ENCODE measurements around the gene LRP1B. TPM values are rescaled to one million over a fixed set of nuclear protein-coding genes. Genes with fewer than 3 reads are reported as not detected.

Gene LRP1B
- total and polyA plus RNA-seq, 2 donors from 2014 or later: 0.69 to 1.2 TPM

DNA sequence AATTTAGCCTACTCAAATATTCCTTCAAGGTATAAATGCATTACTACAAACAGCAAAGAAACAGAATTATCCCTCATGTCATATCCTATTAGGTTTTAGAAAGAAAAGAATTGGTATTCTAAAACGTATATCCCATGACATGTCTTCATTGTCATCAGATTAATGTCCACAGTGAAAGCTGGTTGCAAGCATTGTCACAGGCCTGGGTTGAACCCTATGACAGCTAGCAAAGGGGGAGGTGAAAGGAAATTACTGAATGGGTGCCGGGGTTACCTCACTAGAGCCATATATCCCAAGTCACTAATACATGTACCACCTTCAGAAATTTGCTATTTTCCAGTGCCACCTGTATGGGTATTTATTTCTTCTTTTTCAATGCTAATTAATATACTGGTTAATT, 1720.1 kb downstream of the LRP1B start:
- H3K9ac ChIP-seq (ENCODE audit: low read length in 3 of 3): no peak overlapping the region
- FAIRE-seq (no peak), DNase-seq (no peak)
- no peaks in the 10 kb centered on the region for H3K36me3 ChIP-seq (ENCODE audit: control insufficient read depth in 2 of 3, insufficient read depth in 3 of 3, low read length in 3 of 3)
- no peak overlapping the region for H3K27ac ChIP-seq (ENCODE audit: low read depth in 2 of 2, low read length in 2 of 2)
- intact Hi-C loops (cut with DNase I): no loop called here
- no peaks in the 10 kb centered on the region for H3K9me3 ChIP-seq (ENCODE audit: control insufficient read depth in 2 of 3, insufficient read depth in 1 of 3, low read length in 3 of 3)
- TF ChIP-seq, protein P1, sequence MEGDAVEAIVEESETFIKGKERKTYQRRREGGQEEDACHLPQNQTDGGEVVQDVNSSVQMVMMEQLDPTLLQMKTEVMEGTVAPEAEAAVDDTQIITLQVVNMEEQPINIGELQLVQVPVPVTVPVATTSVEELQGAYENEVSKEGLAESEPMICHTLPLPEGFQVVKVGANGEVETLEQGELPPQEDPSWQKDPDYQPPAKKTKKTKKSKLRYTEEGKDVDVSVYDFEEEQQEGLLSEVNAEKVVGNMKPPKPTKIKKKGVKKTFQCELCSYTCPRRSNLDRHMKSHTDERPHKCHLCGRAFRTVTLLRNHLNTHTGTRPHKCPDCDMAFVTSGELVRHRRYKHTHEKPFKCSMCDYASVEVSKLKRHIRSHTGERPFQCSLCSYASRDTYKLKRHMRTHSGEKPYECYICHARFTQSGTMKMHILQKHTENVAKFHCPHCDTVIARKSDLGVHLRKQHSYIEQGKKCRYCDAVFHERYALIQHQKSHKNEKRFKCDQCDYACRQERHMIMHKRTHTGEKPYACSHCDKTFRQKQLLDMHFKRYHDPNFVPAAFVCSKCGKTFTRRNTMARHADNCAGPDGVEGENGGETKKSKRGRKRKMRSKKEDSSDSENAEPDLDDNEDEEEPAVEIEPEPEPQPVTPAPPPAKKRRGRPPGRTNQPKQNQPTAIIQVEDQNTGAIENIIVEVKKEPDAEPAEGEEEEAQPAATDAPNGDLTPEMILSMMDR (IDR thresholded peaks at IDR 0.05; ENCODE audit: borderline replicate concordance, extremely low read depth, insufficient read depth): no peak
- H3K4me3 ChIP-seq (ENCODE audit: low read length in 3 of 3): no peak overlapping the region
- H3K27me3 ChIP-seq (ENCODE audit: control insufficient read depth, insufficient read depth, low read length): no peaks in the 10 kb centered on the region
- no peaks in the 10 kb centered on the region for H3K4me1 ChIP-seq (ENCODE audit: control insufficient read depth in 2 of 3, insufficient read depth in 2 of 3, low read depth in 1 of 3, low read length in 3 of 3)

DNA sequence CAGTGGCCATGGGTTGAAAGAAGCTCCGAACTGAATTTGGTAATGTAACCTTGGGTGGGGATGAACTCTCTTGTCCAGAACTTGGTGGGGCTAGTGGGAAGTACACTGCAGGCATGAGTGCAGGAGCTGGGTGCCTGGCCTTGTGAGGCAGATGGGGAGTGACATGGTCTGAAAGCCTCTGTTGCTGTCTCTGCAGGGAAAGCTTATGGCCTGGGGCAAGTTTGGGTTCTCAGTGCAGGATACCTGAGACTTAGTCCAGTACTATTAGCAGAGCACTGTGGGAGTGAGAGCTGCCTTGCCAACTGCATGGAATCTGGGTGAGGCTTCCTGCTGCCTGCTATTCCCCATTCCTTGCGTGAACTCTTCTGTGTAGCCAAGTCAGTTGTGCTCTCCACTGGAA, 1729.8 kb downstream of the LRP1B start:
- H3K9ac ChIP-seq (ENCODE audit: low read length in 3 of 3): no peak overlapping the region
- FAIRE-seq (no peak), DNase-seq (no peak)
- H3K36me3 ChIP-seq (ENCODE audit: control insufficient read depth in 2 of 3, insufficient read depth in 3 of 3, low read length in 3 of 3): no peaks in the 10 kb centered on the region
- no peaks in the 10 kb centered on the region for H3K4me1 ChIP-seq (ENCODE audit: control insufficient read depth in 2 of 3, insufficient read depth in 2 of 3, low read depth in 1 of 3, low read length in 3 of 3)
- intact Hi-C loops (cut with DNase I): no loop called here
- no peak overlapping the region for H3K4me3 ChIP-seq (ENCODE audit: low read length in 3 of 3)
- TF ChIP-seq, protein P1 (IDR thresholded peaks at IDR 0.05; ENCODE audit: borderline replicate concordance, extremely low read depth, insufficient read depth): no peak
- no peaks in the 10 kb centered on the region for H3K27me3 ChIP-seq (ENCODE audit: control insufficient read depth, insufficient read depth, low read length)
- H3K27ac ChIP-seq (ENCODE audit: low read depth in 2 of 2, low read length in 2 of 2): no peak overlapping the region
- peaks cover 0 to 7% (median 0%) of the 10 kb centered on the region in 3 donors for H3K9me3 ChIP-seq (ENCODE audit: control insufficient read depth in 2 of 3, insufficient read depth in 1 of 3, low read length in 3 of 3)

DNA sequence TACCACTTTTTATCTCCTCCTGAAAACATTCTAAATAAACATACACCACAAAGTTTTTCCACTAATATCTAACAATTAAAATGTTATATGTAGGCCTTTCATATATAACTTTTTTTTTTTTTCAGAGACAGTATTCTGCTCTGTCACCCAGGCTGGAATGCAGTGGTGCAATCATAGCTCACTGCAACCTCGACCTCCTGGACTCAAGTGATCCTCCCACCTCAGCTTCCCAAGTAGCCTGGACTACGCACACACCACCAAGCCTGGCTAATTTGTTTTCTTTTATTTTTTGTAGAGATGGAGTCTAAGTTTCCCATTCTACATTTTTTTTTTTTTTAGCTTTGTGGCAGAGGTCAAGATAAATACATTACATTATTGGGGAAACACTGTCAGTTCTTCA, 1738.0 kb downstream of the LRP1B start:
- H3K9ac ChIP-seq (ENCODE audit: low read length in 3 of 3): no peak overlapping the region
- DNase-seq (no peak), FAIRE-seq (no peak)
- no peak overlapping the region for H3K27ac ChIP-seq (ENCODE audit: low read depth in 2 of 2, low read length in 2 of 2)
- intact Hi-C loops (cut with DNase I): no loop called here
- no peaks in the 10 kb centered on the region for H3K4me1 ChIP-seq (ENCODE audit: control insufficient read depth in 2 of 3, insufficient read depth in 2 of 3, low read depth in 1 of 3, low read length in 3 of 3)
- H3K9me3 ChIP-seq (ENCODE audit: control insufficient read depth in 2 of 3, insufficient read depth in 1 of 3, low read length in 3 of 3): no peaks in the 10 kb centered on the region
- no peaks in the 10 kb centered on the region for H3K27me3 ChIP-seq (ENCODE audit: control insufficient read depth, insufficient read depth, low read length)
- no peaks in the 10 kb centered on the region for H3K36me3 ChIP-seq (ENCODE audit: control insufficient read depth in 2 of 3, insufficient read depth in 3 of 3, low read length in 3 of 3)
- H3K4me3 ChIP-seq (ENCODE audit: low read length in 3 of 3): no peak overlapping the region
- TF ChIP-seq, protein P1 (IDR thresholded peaks at IDR 0.05; ENCODE audit: borderline replicate concordance, extremely low read depth, insufficient read depth): no peak

DNA sequence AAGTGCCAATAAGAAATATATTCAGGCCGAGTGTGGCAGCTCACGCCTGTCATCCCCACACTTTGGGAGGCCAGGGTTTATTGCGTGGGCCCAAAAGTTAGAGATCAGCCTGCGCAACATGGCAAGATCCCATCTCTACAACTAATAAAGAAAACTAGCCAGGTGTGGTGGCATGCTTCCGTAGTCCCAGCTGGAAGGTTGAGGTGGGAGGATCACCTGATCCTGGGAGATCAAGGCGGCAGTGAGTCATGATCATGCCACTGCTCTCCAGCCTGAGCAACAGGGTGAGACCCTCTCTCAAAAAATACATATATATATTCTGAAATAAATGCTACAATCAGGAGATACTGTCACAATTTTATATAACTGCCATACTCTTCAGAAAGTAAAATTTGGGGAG, 1745.9 kb downstream of the LRP1B start:
- Histone ChIP-seq H3K9ac (ENCODE audit: low read length in 3 of 3) (no peak overlapping the region), H3K27me3 (ENCODE audit: control insufficient read depth, insufficient read depth, low read length) (no peaks in the 10 kb centered on the region), H3K27ac (ENCODE audit: low read depth in 2 of 2, low read length in 2 of 2) (no peak overlapping the region), H3K4me3 (ENCODE audit: low read length in 3 of 3) (no peak overlapping the region), H3K4me1 (ENCODE audit: control insufficient read depth in 2 of 3, insufficient read depth in 2 of 3, low read depth in 1 of 3, low read length in 3 of 3) (no peaks in the 10 kb centered on the region), H3K9me3 (ENCODE audit: control insufficient read depth in 2 of 3, insufficient read depth in 1 of 3, low read length in 3 of 3) (no peaks in the 10 kb centered on the region), H3K36me3 (ENCODE audit: control insufficient read depth in 2 of 3, insufficient read depth in 3 of 3, low read length in 3 of 3) (no peaks in the 10 kb centered on the region)
- FAIRE-seq: no peak
- TF ChIP-seq, protein P1 (IDR thresholded peaks at IDR 0.05; ENCODE audit: borderline replicate concordance, extremely low read depth, insufficient read depth): no peak
- intact Hi-C loops (cut with DNase I): no loop called here
- peak in 1 of 5 donors; percentile 15 for DNase-seq
